ENCODE results near the gene TNIK. TPM values are rescaled to one million over a fixed set of nuclear protein-coding genes. Genes with fewer than 3 reads are reported as not detected.
A peak's percentile ranks its signal among the peaks of the same experiment; 100 is the strongest.

TNIK gene
- total RNA-seq, 1 donor from 2014 or later, result 27.4 TPM

DNA sequence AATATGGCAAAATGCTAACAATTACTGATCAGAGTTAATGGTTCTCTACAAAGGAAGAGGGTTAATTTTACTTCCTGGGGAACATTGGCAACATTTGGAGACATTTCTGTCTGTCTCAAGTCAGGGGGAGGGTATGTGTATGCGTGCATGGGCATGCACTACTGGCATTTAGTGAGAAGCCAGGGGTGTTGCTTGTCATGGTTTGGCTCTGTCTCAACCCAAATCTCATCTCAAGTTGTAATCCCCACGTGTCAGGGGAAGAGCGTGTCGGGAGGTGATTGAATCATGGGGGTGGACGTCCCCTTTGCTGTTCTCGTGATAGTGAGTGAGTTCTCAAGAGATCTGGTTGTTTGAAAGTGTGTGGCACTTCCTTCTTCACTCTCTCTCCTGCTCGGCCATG is 28.3 kb upstream of the TNIK start:
- intact Hi-C loops (cut with micrococcal nuclease), result no loop called here
- no peak overlapping the region for H3K27ac Mint-ChIP-seq
- no peak for DNase-seq
- no peaks in the 10 kb centered on the region for H3K36me3 Mint-ChIP-seq (ENCODE audit: low read depth)
- no peaks in the 10 kb centered on the region for H3K27me3 Mint-ChIP-seq
- H3K4me3 Mint-ChIP-seq, result no peak overlapping the region
- peaks cover 5% of the 10 kb centered on the region for H3K9me3 Mint-ChIP-seq
- peaks cover 32% of the 10 kb centered on the region for H3K4me1 Mint-ChIP-seq

DNA sequence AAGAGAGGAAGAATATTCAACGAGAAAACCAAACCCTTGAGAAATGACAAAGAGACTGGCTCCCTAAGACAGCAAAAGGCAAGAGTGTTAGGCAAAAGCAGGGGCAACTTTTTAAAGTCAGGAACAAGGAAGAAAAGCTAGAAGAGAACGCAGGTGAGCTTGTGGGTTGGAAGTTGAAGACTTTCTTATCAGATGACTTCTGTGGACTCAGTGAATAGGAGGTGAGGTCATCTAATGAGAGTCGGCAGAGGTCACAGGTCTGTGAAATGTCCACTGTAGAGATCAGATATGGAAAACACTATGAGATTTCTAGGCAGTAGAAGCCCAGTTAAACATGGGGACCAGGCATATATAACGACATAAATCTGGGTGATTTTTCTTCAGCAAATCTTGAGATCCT is 27.2 kb upstream of the TNIK start:
- Mint-ChIP-seq H3K27me3 (no peaks in the 10 kb centered on the region), H3K4me3 (no peak overlapping the region), H3K27ac (no peak overlapping the region), H3K4me1 (peaks cover 27% of the 10 kb centered on the region), H3K9me3 (peaks cover 3% of the 10 kb centered on the region), H3K36me3 (ENCODE audit: low read depth) (no peaks in the 10 kb centered on the region)
- intact Hi-C loops (cut with micrococcal nuclease), result no loop called here
- no peak for DNase-seq

DNA sequence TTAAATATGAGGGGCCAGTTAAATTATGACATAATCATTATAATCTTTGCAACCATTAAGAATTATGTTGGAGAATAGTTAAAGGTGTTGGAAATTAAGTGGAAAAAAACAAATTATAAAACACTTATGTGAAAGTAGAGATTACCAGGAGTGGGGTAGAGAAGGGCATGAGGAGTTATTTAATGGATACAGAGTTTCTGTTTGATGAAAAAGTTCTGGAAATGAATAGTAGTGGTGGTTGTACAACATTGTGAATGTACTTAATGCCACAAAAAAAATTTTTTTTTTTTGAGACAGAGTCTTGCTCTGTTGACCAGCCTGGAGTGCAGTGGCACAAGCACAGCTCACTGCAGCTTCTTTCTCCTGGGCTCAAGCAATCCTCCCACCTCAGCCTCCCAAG is 25.1 kb upstream of the TNIK start:
- peaks cover 21% of the 10 kb centered on the region for H3K4me1 Mint-ChIP-seq
- no peak overlapping the region for H3K4me3 Mint-ChIP-seq
- no peaks in the 10 kb centered on the region for H3K9me3 Mint-ChIP-seq
- DNase-seq, result no peak
- H3K27ac Mint-ChIP-seq, result no peak overlapping the region
- intact Hi-C loops (cut with micrococcal nuclease), result no loop called here
- H3K27me3 Mint-ChIP-seq, result no peaks in the 10 kb centered on the region
- peaks cover 2% of the 10 kb centered on the region for H3K36me3 Mint-ChIP-seq (ENCODE audit: low read depth)

DNA sequence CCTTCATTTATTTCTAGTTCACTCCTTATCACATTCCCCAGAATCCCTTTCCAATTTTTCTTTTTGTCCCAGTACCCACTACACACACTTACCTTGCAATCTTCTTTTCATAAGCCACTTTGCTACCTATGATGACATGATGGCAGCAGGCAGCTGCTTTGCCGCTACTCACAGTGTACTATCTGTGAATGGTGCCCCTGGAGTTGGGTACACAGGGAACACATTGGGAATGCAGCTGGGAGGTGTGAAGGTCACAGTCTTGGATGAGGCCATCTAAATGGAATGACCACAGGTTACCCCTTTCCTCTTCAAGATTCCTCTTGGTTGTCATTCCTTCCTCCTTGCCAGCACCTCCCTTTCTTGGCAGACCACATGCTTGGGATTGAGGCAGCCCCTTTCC is 20.8 kb upstream of the TNIK start:
- DNase-seq, result peak; percentile 54
- Mint-ChIP-seq H3K9me3 (peaks cover 4% of the 10 kb centered on the region), H3K27me3 (no peaks in the 10 kb centered on the region), H3K4me3 (peak overlapping the region; percentile 47), H3K4me1 (peaks cover 18% of the 10 kb centered on the region), H3K36me3 (ENCODE audit: low read depth) (peaks cover 2% of the 10 kb centered on the region), H3K27ac (peak overlapping the region; percentile 76)
- intact Hi-C loops (cut with micrococcal nuclease), result no loop called here

DNA sequence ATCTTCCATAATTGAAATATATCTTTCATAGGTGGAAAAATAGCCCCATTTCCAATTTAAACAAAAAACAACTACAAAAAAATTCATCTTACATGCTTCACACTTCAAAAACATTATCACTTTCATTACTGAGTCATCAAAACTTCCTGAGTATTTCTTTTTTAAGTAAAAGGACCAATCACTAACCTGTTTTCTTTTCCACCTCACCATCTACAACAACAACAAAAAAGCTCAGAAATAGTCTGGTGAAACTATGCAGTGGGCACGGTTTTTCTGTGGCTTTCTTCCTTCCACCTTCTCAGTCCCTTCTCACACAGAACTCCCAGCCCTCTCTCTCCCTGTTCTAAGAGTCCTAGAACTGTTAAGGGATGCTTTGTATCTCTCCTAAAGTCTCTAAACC is 20.3 kb upstream of the TNIK start:
- H3K27ac Mint-ChIP-seq, result peak overlapping the region; percentile 76
- intact Hi-C loops (cut with micrococcal nuclease), result loop anchor here (1.0 kb wide), 2 partner anchors 14 to 19 kb away; no protein-coding TSS in a partner anchor
- peak; percentile 80 for DNase-seq
- H3K4me1 Mint-ChIP-seq, result peaks cover 18% of the 10 kb centered on the region
- peak overlapping the region; percentile 47 for H3K4me3 Mint-ChIP-seq
- H3K36me3 Mint-ChIP-seq (ENCODE audit: low read depth), result peaks cover 2% of the 10 kb centered on the region
- H3K9me3 Mint-ChIP-seq, result peaks cover 4% of the 10 kb centered on the region
- no peaks in the 10 kb centered on the region for H3K27me3 Mint-ChIP-seq

DNA sequence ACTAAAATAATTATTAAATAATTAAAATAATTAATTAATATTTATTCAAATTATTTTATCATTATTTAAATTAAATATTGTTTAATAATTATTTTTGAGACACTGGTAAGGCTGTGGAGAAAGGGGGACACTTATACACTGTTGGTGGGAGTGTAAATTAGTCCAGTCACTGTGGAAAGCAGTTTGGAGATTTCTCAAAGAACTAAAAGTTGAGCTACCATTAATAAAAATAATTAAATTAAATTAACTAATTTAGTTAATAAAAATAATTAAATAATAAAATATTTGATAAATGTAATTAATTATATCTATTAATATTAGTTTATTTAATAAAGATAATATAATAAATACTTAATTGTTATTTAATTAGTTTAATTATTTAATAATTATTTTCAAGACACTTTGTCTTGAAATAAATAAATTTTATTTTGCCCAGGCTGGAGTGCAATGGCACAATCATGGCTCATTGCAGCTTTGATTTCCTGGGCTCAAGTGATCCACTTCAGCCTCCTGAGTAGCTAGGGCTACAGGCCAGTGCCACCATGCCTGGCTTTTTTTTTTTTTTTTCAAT is 16.4 kb upstream of the TNIK start:
- Mint-ChIP-seq H3K36me3 (ENCODE audit: low read depth) (peaks cover 2% of the 10 kb centered on the region), H3K4me1 (peaks cover 13% of the 10 kb centered on the region), H3K9me3 (peaks cover 4% of the 10 kb centered on the region), H3K27ac (no peak overlapping the region), H3K27me3 (no peaks in the 10 kb centered on the region), H3K4me3 (no peak overlapping the region)
- no peak for DNase-seq
- intact Hi-C loops (cut with micrococcal nuclease), result no loop called here

DNA sequence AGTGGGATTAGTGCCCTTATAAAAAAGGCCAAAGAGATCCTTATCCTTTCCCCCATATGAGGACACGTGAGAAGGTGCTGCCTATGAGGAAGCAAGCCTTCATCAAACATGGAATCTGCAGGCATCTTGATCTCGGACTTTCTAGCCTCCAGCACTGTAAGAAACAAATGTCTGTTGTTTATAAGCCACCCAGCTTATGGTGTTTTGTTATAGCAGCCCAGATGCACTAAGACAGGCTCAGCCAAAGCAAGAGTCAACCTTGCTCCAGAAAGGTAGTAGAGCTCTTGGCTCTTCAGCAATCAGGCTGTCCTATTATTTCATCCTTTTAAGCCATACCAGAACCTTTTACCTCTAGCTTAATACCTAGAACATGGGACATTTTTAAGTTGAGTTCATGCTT is 12.3 kb upstream of the TNIK start:
- no peak overlapping the region for H3K27ac Mint-ChIP-seq
- intact Hi-C loops (cut with micrococcal nuclease), result no loop called here
- peaks cover 2% of the 10 kb centered on the region for H3K9me3 Mint-ChIP-seq

DNA sequence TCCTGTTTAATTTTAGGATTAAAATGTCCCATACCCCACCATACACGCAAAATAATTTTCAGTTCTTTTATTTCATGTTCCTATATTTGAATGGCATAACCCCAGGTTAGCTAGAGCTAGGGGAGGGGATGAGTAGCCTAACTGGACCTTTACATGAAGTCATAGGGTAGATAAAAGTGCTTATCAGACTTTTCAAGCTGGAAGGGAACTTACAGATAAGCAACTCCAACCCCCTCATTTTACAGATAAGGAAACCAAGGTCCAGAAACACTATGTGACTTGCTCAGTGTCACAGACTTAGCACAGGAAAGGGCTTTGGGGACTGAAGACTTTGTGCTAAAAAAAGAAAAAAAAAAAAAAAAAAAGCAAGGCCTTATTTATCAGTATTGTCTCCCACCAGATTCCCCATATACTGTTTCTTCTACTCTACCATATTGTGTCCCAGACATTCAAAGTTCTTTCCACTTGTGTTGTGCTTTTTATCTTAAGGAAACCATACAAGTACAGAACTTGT is 10.6 kb upstream of the TNIK start:
- no peak for DNase-seq
- H3K9me3 Mint-ChIP-seq, result peaks cover under 1% of the 10 kb centered on the region
- H3K27ac Mint-ChIP-seq, result no peak overlapping the region
- no peaks in the 10 kb centered on the region for H3K36me3 Mint-ChIP-seq (ENCODE audit: low read depth)
- H3K27me3 Mint-ChIP-seq, result no peaks in the 10 kb centered on the region
- H3K4me1 Mint-ChIP-seq, result no peaks in the 10 kb centered on the region
- intact Hi-C loops (cut with micrococcal nuclease), result no loop called here
- H3K4me3 Mint-ChIP-seq, result no peak overlapping the region

More for the DNA sequence above, 12.3 kb upstream of the TNIK start:
- Mint-ChIP-seq H3K4me1 (no peaks in the 10 kb centered on the region), H3K4me3 (no peak overlapping the region), H3K36me3 (ENCODE audit: low read depth) (no peaks in the 10 kb centered on the region), H3K27me3 (no peaks in the 10 kb centered on the region)
- no peak for DNase-seq

DNA sequence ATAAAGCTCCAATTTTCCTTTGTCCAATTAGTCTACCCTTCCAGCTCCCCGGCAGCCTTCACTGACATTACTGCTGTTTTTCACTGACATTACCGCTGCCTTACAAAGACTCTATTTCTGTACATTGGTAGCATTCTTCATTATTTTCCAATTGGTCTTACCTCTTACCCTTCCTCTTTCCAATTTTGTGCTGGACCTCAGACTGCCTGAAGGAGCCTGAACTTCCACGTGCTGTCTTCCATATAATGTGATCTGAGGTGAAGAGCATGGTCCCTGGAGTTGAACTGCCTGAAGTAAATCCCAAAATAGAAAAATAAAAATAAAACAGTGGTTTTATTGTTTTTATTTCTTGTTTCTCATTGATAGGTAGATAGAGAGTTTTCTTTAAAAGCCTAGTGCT is 9.2 kb upstream of the TNIK start:
- Mint-ChIP-seq H3K9me3 (peaks cover 4% of the 10 kb centered on the region), H3K27me3 (no peaks in the 10 kb centered on the region), H3K4me3 (no peak overlapping the region), H3K27ac (no peak overlapping the region), H3K36me3 (ENCODE audit: low read depth) (no peaks in the 10 kb centered on the region), H3K4me1 (no peaks in the 10 kb centered on the region)
- intact Hi-C loops (cut with micrococcal nuclease), result no loop called here
- DNase-seq, result no peak

DNA sequence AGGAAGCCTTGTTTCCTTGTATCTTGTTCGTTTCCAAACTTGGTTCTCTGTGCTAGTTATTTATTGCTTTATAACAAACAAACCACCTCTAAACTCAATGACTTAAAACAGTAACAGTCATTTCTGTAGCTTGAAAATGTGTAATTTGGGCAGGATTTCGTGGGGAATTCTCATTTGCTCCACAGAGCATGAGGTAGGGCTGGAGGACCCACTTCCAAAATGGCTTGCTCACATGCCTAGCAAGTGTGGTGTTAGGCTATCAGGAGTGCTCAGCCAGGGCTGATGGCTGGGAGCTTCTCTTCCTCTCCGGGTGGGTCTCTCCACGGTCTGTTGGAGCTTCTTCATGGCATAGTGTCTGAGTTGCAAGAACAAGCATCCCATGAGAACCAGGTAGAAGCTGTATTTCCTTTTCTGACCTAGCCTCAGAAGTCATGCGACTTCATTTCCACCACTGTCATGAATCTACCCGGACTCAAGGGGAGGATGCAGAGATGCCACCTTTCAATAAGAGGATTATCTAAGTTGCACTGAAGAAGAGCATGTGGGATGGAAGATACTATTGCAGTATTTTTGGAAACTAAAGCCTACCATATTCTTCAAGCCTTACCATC is 8.2 kb upstream of the TNIK start:
- Mint-ChIP-seq H3K4me1 (no peaks in the 10 kb centered on the region), H3K36me3 (ENCODE audit: low read depth) (no peaks in the 10 kb centered on the region), H3K27ac (no peak overlapping the region), H3K27me3 (no peaks in the 10 kb centered on the region), H3K9me3 (peaks cover 4% of the 10 kb centered on the region), H3K4me3 (no peak overlapping the region)
- no peak for DNase-seq
- intact Hi-C loops (cut with micrococcal nuclease), result no loop called here

DNA sequence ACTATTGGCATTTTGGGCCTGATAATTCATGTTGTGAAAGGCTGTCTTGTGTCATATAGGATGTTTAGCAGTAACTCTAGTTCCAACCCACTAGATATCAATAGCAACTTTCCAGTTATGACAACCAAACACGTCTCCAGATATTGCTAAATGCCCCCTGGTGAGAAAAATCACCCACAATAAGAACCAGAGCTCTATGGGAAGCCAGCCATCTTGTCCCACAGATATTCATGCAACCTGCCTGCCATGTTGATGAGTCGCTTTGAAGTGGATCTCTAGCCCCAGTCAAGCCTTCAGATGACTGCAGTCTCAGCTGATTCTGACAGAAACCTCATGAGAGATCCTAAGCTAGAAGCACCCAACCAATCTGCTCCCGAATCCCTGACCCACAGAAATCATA is 5.6 kb upstream of the TNIK start:
- H3K4me3 Mint-ChIP-seq, result no peak overlapping the region
- peaks cover 11% of the 10 kb centered on the region for H3K4me1 Mint-ChIP-seq
- peaks cover 4% of the 10 kb centered on the region for H3K9me3 Mint-ChIP-seq
- no peaks in the 10 kb centered on the region for H3K36me3 Mint-ChIP-seq (ENCODE audit: low read depth)
- intact Hi-C loops (cut with micrococcal nuclease), result no loop called here
- no peaks in the 10 kb centered on the region for H3K27me3 Mint-ChIP-seq
- DNase-seq, result no peak
- H3K27ac Mint-ChIP-seq, result no peak overlapping the region

DNA sequence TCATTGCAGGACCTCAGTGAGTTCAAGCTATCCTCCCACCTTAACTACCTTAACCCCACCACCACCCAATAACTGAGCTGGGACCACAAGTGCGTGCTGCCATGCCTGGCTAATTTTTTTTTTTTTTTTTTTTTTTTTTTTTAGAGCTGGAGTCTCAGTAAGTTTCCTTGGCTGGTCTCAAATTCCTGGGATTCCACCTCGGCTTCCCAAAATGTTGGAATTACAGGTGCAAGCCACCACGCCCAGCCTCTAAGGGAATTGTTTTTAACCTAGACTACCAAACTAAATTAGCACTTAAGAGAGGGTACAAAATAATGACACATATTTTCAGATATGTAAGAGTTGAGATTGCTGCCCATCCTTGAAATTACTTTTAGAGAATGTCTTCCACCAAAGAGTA is 4.3 kb upstream of the TNIK start:
- Mint-ChIP-seq H3K27me3 (no peaks in the 10 kb centered on the region), H3K4me1 (peaks cover 11% of the 10 kb centered on the region), H3K36me3 (ENCODE audit: low read depth) (no peaks in the 10 kb centered on the region), H3K4me3 (no peak overlapping the region), H3K27ac (no peak overlapping the region), H3K9me3 (peaks cover 4% of the 10 kb centered on the region)
- intact Hi-C loops (cut with micrococcal nuclease), result no loop called here
- DNase-seq, result no peak

DNA sequence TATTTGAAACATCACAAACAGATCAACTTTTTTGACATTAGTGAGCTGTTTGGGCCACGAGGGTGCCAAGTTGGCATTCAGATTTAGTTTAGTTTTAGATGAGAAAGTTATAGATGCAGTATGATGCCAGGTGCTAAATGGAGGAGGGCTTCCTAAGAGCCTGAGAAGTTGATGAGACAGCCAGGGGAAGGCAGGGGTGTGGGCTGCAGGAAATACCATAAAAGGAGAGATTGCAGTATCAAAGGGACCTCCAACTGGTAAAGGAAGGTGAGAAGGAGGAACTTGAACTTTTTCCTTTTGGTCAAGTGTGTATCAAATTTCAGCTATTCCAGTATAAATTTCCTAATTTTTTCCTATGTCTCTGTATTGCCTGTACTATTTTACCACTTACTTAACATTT is 2.0 kb upstream of the TNIK start:
- Mint-ChIP-seq H3K27me3 (no peaks in the 10 kb centered on the region), H3K36me3 (ENCODE audit: low read depth) (no peaks in the 10 kb centered on the region), H3K4me1 (peaks cover 27% of the 10 kb centered on the region), H3K4me3 (peak overlapping the region; percentile 96), H3K9me3 (peaks cover 4% of the 10 kb centered on the region), H3K27ac (peak overlapping the region; percentile 56)
- DNase-seq, result peak; percentile 71
- intact Hi-C loops (cut with micrococcal nuclease), result no loop called here

DNA sequence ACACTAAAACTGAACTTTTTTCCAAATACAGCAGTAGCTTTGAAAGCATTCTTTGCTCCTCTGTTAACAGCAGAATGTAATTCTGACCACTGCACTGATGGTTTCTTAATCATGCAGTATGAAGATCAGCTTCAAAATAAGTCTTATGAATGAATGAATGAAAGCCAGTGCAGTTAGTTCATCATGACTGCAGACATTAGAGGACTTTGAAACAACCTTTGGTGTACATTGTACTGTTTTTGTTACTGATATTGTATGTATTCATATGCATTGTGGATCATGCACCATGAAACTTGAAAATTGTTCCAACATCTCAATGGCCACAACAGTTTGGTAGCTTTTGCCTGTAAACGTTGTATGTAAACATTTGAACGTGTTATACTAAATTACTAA is 1.3 kb upstream of the TNIK start:
- no peak for DNase-seq
- no peaks in the 10 kb centered on the region for H3K27me3 Mint-ChIP-seq
- intact Hi-C loops (cut with micrococcal nuclease), result loop anchor here (1.0 to 2.0 kb wide), 4 partner anchors 19 to 295 kb away; no protein-coding TSS in a partner anchor
- no peaks in the 10 kb centered on the region for H3K36me3 Mint-ChIP-seq (ENCODE audit: low read depth)
- H3K4me3 Mint-ChIP-seq, result peak overlapping the region; percentile 96
- peak overlapping the region; percentile 91 for H3K27ac Mint-ChIP-seq
- H3K4me1 Mint-ChIP-seq, result peaks cover 35% of the 10 kb centered on the region
- H3K9me3 Mint-ChIP-seq, result peaks cover 4% of the 10 kb centered on the region

All from activated CD4-positive, alpha-beta T cell treated with anti-CD3 and anti-CD28 coated beads, Interleukin-2, amount 10 ng/mL, durations not matched to agents 24 days and 14 days (primary cell).